Fibroblast of gingiva (primary cell): Measurements from ENCODE around the gene FADS3.

ENCODE experiments used
- DNase-seq: peaks from one replicate; pipeline ENCODE4 v3.0.0-alpha.2; 2011; ENCODE audit warnings: low read depth

FADS3 gene

DNA sequence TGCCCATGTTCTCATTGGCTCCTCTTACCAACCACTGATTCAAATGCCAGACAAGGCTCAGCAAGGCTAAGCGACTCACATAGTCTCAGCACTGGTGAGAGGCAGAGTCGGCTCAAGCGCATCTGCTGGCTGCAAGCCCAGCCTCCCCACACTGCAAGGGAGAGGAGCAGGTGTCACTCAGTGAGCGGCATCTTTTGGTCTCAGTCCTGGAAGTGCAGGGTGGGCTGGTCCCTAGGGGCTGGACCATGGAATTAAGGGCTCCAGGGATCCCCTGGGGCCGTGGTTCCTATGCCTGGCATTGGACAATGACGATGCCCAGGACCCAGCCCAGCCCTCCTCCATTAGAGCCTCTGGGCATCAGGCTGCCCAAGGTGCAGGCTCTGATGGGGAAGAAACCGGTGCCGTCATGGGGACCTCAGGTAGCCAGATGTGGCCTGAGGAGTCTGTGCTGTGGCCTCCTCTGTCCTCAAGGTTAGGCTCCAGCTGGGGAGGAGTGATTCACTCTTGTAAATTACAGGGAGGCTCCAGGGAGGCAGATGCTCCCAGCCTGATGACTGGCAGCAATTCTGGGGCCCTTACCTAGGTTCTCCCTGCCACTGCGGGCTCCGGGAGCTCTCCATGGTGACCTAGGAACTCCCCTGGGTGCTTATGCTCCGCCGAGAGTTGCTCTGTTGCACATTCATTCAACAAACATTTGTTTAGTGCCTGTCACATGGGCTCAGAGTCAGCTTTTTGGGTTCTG lies 35.2 kb downstream of the FADS3 start:
- DNase-seq = no peak

- no peak for DNase-seq
Observed at GRCh38 chr11:61854966-61855714, 36.2 kb downstream of the FADS3 start.

DNA sequence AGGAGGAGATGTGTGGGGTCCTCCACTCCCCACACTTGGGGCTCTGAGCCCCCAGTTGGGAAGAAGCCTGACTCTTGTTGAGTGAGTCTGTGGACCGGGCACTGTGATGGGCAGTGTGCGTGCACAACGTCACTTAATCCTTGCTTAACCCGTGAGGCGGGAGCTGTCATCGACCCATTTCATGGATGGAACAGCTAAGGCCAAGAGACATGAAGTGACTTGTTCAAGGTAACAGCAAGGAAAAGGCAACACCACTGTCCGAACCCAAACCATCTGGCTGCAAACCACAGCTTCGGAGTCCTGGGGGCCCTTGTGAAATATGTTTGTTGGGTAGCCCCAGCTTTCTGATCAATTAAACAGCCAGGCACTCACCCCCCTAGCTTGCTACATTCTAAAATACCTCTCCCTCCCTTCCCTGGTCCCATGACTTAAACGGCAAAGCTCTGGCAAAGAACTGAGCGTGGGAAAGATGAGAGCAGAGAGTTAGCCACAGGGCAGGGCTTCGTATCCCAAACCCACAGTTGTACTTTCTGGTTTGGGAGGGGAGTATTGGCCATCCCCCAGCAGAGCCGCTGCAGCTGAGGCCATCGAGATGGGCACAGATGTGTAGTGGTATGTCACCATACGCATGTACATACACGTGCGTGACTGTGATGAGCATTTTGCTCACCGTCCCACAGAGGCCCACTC lies 37.0 kb downstream of the FADS3 start:
- no peak for DNase-seq

- DNase-seq = no peak
Observed at GRCh38 chr11:61853698-61854169, 37.6 kb downstream of the FADS3 start.

GRCh38 chr11:61851900-61852295 lies 39.4 kb downstream of the FADS3 start:
- no peak for DNase-seq

GRCh38 chr11:61851113-61851899 lies 40.0 kb downstream of the FADS3 start:
- DNase-seq = no peak

DNA sequence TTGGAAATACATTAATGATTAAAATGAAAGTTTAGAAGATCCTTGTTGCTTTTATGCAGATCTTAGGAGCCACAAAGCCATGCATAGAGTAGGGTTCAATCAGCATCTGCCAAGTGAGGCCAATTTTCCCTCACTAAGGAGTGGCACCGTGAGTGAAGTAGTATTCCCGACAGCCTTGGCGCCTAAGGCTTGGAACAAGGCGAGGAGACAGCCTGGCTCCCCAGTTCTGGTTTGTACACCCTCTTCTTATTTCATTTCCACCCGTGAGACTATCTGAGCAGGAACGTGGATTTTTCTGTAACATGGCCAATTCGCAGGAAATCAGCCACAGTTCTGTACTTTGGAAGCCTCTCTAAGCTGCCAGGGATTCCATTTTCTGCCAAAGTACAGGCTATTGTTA lies 40.7 kb downstream of the FADS3 start:
- no peak for DNase-seq

- DNase-seq = no peak
Observed at GRCh38 chr11:61848631-61849030, 42.7 kb downstream of the FADS3 start.

GRCh38 chr11:61847914-61848581 lies 43.3 kb downstream of the FADS3 start:
- no peak for DNase-seq

DNA sequence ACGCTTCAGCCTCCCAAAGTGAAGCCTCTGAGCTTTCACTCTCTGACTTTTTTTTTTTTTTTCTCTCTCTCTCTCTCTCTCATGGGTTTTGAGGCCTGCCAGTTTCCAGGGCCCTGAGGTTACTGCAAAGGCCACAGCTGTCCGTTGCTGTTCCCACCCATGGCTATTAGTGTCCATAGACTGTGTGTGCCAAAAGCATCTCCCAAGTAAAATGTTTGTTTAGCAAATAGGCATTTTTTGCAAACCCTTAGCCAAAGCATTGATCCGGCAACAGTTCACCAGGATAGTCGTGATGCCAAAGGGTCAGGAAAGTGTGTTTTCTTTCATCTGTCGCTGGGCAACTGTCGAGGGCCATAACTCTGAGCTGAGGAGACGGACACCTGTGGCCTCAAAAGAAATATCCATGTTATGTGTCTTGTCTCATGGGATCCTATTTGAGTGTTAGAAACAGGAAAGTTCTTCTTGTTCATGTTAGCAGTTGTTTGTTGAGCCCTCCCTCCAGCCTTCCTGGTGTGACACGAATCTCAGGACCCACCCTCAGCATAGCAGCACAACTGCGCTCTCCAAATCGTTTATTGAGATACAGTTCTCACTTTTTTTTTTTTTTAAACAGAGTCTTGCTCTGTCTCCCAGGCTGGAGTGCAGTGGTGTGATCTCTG lies 44.9 kb downstream of the FADS3 start:
- no peak for DNase-seq

DNA sequence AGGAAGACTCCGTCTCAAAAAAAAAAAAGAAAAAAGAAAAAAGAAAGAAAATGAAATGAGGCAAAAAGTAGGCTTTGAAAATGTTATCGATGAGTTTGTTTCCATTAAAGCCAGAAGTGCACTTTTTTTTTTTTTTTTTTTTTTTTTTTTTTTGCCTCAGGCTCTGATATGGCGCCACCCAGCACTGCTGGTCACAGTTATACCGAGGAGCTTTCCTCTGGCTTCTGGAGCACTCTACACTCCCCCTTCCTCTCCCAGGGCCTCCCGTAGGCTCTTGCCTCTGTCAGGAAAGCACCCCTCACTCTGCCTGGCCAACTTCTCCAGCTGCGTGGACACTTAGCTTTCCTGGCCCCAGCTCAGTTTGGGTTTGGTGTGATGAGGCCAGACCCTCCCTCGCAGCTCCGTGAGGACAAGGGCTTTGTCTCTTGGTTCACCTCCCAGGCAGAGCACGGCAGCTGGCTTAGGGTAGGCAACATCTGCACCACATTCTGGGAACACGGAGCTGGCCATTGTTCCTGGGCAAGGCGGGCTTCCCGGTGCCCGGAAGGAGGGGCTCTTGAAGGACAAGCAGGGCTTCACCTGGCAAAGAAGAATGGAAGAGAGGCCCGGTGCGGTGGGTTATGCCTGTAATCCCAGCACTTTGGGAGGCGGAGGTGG lies 46.3 kb downstream of the FADS3 start:
- no peak for DNase-seq

DNA sequence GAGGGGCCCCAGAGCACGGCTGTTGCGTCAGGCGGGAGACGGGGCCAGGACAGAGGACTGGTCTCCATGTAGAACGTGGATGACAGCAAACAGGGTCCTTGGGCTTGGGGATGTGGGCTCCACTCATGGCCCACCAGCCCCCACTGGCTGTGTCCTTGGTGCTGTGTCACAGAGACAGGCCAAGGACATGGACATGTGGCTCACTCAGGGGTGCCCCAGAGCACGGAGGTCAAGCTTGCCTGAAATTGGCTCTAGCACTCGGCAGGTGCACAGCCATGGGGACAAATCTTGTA lies 48.9 kb downstream of the FADS3 start:
- no peak for DNase-seq

DNA sequence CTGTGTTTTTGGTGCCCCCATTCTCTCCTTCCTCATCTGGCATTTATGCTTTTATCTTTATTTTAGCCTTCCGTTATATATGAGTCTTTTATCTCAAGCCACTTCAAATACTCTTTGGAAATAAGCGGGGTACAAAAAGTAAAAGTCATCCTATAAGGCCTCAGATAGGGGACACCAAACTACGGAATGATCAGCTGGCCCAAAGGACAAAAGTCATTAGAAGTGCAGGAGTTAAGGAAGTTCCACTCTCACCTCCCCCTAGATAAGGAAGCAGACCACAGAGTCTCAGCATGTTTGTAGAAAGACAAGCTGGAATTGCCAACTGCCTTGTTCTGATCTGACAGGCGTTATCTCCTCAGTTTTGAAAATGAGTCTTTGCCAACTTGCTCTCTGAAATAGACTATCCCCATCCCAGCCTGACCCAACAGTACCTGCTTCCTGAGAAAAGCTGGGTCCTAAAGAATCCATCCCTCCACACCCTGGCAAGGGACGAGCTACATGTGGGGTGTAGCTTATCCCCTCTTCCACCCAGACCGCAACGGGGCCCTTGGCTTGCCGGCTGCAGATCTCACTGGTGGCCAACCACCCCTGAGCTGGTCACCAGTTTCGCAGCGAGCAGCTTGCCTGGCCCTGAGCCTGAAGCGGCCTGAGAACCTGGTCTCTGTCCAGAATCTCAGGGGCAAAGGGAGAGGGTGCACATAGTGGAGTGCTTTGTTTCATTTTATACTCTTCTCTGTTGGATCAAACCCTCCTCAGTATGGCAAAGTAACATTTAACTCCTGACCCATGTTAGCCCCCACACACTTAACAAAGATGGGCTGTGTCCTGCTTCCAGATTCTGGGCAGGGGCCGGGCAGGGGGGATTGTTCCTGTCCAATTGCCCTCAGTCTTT lies 49.5 kb downstream of the FADS3 start:
- DNase-seq = no peak

DNA sequence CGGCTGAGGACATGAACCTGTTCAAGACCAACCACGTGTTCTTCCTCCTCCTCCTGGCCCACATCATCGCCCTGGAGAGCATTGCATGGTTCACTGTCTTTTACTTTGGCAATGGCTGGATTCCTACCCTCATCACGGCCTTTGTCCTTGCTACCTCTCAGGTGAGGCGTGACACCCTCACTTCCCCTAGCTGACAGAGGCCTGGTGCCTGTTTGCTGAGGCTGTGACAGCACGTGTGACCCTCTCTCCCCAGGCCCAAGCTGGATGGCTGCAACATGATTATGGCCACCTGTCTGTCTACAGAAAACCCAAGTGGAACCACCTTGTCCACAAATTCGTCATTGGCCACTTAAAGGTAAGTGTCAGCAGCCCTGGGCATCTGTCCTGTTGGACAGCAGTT lies 51.0 kb downstream of the FADS3 start:
- DNase-seq = no peak

DNA sequence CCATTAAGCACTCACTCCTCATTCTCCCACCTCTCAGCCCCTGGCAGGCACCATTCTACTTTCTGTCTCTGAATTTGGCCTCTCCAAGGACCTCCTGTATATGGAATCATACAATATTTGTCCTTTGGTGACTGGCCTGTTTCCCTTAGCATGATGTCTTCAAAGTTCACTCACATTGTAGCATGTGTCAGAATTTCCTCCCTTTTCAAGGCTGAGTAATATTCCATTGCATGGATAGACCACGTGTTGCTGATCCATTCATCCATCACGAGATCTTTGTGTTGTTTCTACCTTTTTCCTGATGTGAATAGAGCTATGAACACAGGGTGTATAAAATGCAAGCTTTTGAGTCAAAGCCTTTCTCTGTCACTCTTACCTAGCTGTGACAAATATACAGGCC lies 51.6 kb downstream of the FADS3 start:
- DNase-seq = no peak

- DNase-seq = no peak
Observed at GRCh38 chr11:61838921-61839320, 52.4 kb downstream of the FADS3 start.

DNA sequence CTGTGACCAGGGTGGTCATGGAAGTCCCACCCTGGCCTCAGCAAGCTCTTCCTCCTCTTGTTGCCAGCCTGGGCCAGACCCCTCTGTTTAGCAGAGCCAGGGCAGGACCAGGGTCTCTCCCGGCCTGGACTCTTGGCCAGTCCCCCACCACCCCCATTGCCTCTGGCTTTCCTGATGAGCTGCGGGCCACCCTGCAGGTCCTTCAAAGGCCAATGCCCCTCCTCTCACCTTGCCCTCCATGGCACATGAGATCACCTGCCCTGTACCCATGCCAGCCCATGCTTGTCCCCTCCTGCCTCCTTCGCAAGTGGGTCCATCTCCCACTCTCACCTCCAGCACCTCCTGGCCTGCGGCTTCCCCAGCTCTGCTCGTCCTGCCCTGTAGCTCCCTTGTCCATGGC lies 52.8 kb downstream of the FADS3 start:
- DNase-seq = no peak

DNA sequence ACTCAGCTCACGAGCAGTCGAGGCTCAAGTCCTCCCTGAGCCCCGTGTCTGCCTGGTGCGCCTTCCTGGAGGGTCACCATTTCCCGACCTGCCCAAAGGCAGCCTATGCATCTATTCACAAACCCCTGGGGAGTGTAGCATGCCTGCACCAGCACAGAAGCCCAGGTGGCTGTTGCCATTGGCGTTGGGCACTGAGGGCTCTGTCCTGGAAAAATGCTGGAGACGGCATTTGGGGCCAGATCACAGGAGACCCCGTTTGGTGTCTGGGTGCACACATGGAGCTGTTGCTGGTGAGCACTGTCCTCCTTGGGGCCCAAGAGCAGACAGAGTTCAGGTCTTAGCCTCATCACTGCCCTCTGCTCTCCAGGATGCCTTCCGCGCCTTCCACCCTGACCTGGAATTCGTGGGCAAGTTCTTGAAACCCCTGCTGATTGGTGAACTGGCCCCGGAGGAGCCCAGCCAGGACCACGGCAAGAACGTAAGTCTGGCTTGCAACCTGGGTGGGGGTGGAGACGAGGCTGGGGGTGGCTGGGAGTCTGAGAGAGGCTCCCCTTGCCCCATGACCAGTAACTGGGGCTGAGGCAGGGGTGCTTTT lies 53.8 kb downstream of the FADS3 start:
- no peak for DNase-seq

DNA sequence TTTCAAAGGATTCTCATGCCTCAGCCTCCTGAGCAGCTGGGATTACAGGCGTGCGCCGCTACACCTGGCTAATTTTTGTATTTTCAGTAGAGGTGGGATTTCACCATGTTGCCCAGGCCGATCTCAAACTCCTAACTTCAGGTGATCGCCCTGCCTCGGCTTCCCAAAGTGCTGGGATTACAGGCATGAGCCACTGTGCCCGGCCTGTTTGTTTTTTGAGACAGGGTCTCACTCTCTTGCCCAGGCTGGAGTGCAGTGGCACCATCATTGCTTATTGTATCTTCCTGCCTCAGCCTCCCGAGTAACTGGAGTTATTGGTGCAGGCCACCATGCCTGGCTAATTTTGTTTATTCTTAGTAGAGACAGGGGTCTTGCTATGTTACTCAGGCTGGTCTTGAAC lies 55.2 kb downstream of the FADS3 start:
- no peak for DNase-seq
